Stomach smooth muscle (tissue), 2 donors: Measurements from ENCODE around the gene CAPN9.
A peak's percentile ranks its signal among the peaks of the same experiment; 100 is the strongest.
"Not testable (repeated sequence)": the region's sequence is repeated elsewhere in the genome, so short reads cannot be mapped to it uniquely, and the experiment has no call there.

ENCODE experiments used
- H3K27ac ChIP-seq: one replicate; pipeline ENCODE4 v1.7.0; 2013; ENCODE audit warnings: mild to moderate bottlenecking, low read length, inconsistent platforms
- H3K27me3 ChIP-seq, 2 donors: one replicate each; pipeline ENCODE4 v1.7.0; 2013; ENCODE audit warnings: low read length in 2 of 2; ENCODE audit not compliant: insufficient read depth in 2 of 2, control insufficient read depth in 1 of 2
- H3K36me3 ChIP-seq, 2 donors: one replicate each; pipeline ENCODE4 v1.7.0; 2013; ENCODE audit warnings: low read length in 2 of 2; ENCODE audit not compliant: control insufficient read depth in 2 of 2, insufficient read depth in 2 of 2
- H3K4me1 ChIP-seq: one replicate; pipeline ENCODE4 v1.7.0; 2013; ENCODE audit warnings: low read length; ENCODE audit not compliant: control insufficient read depth, insufficient read depth
- H3K4me3 ChIP-seq, 2 donors: one replicate each; pipeline ENCODE4 v1.7.0; 2013; ENCODE audit warnings: low read length in 2 of 2
- H3K9ac ChIP-seq, 2 donors: one replicate each; pipeline ENCODE4 v1.7.0; 2013; ENCODE audit warnings: low read length in 2 of 2, mild to moderate bottlenecking in 1 of 2
- H3K9me3 ChIP-seq, 2 donors: one replicate each; pipeline ENCODE4 v1.7.0; 2013; ENCODE audit warnings: low read length in 2 of 2; ENCODE audit not compliant: control insufficient read depth in 2 of 2
- donor health status: healthy.
- donor health status: Pancreatic carcinoma.

The CAPN9 gene

GRCh38 chr1:230713138-230713537, 34.0 kb upstream of the CAPN9 start:
- Histone ChIP-seq H3K4me3 (no peak overlapping the region), H3K4me1 (peaks cover 13% of the 10 kb centered on the region), H3K9me3 (no peaks in the 10 kb centered on the region), H3K27me3 (no peaks in the 10 kb centered on the region), H3K36me3 (no peaks in the 10 kb centered on the region), H3K27ac (no peak overlapping the region), H3K9ac (peak overlapping the region in 1 of 2 donors; percentile 21)

GRCh38 chr1:230713547-230713914, 33.7 kb upstream of the CAPN9 start:
- Histone ChIP-seq H3K27ac (no peak overlapping the region), H3K9me3 (no peaks in the 10 kb centered on the region), H3K9ac (peak overlapping the region; percentile 21 to 23), H3K36me3 (no peaks in the 10 kb centered on the region), H3K27me3 (no peaks in the 10 kb centered on the region), H3K4me3 (peak overlapping the region in 1 of 2 donors; percentile 58), H3K4me1 (peaks cover 13% of the 10 kb centered on the region)

- H3K4me1 ChIP-seq, result peaks cover 13% of the 10 kb centered on the region
- peak within 1 kb of the TSS; percentile 21 to 23 for H3K9ac ChIP-seq
- no peaks in the 10 kb centered on the region for H3K36me3 ChIP-seq
- no peak within 1 kb of the TSS for H3K27ac ChIP-seq
- H3K4me3 ChIP-seq, result peak within 1 kb of the TSS in 1 of 2 donors; percentile 58
- no peaks in the 10 kb centered on the region for H3K9me3 ChIP-seq
- H3K27me3 ChIP-seq, result no peaks in the 10 kb centered on the region
Measured at GRCh38 chr1:230713915-230714764, 33.0 kb upstream of the CAPN9 start, which contains the start of gene AGT. Gene AGT, minus strand, starts transcription at chr1:230714122. Its CDS starts 3,299 bp downstream, at chr1:230710823.

- Histone ChIP-seq H3K4me1 (peaks cover 13% of the 10 kb centered on the region), H3K27ac (no peak overlapping the region)
Measured at GRCh38 chr1:230715510-230715909, 31.7 kb upstream of the CAPN9 start.

GRCh38 chr1:230716453-230716852, 30.7 kb upstream of the CAPN9 start:
- H3K27ac ChIP-seq, H3K27me3 ChIP-seq, H3K9me3 ChIP-seq, H3K9ac ChIP-seq, H3K36me3 ChIP-seq, H3K4me3 ChIP-seq: not testable (repeated sequence)
- H3K4me1 ChIP-seq, result peaks cover 13% of the 10 kb centered on the region

More at GRCh38 chr1:230715510-230715909, 31.7 kb upstream of the CAPN9 start:
- Histone ChIP-seq H3K9ac (no peak overlapping the region), H3K9me3 (no peaks in the 10 kb centered on the region), H3K36me3 (no peaks in the 10 kb centered on the region), H3K27me3 (no peaks in the 10 kb centered on the region), H3K4me3 (no peak overlapping the region)

GRCh38 chr1:230717251-230717650, 29.9 kb upstream of the CAPN9 start:
- Histone ChIP-seq H3K9ac (no peak overlapping the region), H3K9me3 (no peaks in the 10 kb centered on the region), H3K36me3 (no peaks in the 10 kb centered on the region), H3K27me3 (no peaks in the 10 kb centered on the region), H3K4me1 (peaks cover 13% of the 10 kb centered on the region), H3K27ac (no peak overlapping the region), H3K4me3 (no peak overlapping the region)

- H3K27ac ChIP-seq, H3K9me3 ChIP-seq, H3K36me3 ChIP-seq, H3K4me3 ChIP-seq, H3K9ac ChIP-seq, H3K27me3 ChIP-seq, H3K4me1 ChIP-seq: not testable (repeated sequence)
Measured at GRCh38 chr1:230721849-230722522, 25.2 kb upstream of the CAPN9 start.

- no peak overlapping the region for H3K4me3 ChIP-seq
- no peak overlapping the region for H3K9ac ChIP-seq
- no peaks in the 10 kb centered on the region for H3K9me3 ChIP-seq
- H3K27me3 ChIP-seq, result no peaks in the 10 kb centered on the region
- H3K27ac ChIP-seq, result no peak overlapping the region
- H3K4me1 ChIP-seq, result no peaks in the 10 kb centered on the region
- no peaks in the 10 kb centered on the region for H3K36me3 ChIP-seq
Measured at GRCh38 chr1:230725256-230726012, 21.8 kb upstream of the CAPN9 start.

- Histone ChIP-seq H3K4me1 (no peaks in the 10 kb centered on the region), H3K27me3 (no peaks in the 10 kb centered on the region), H3K9ac (no peak overlapping the region), H3K36me3 (no peaks in the 10 kb centered on the region), H3K4me3 (no peak overlapping the region), H3K27ac (no peak overlapping the region), H3K9me3 (no peaks in the 10 kb centered on the region)
Measured at GRCh38 chr1:230728710-230729392, 18.3 kb upstream of the CAPN9 start.

GRCh38 chr1:230730977-230731376, 16.2 kb upstream of the CAPN9 start:
- no peak overlapping the region for H3K9ac ChIP-seq
- no peak overlapping the region for H3K27ac ChIP-seq
- H3K4me1 ChIP-seq, result no peaks in the 10 kb centered on the region
- H3K27me3 ChIP-seq, result no peaks in the 10 kb centered on the region
- H3K4me3 ChIP-seq, result no peak overlapping the region
- H3K36me3 ChIP-seq, result no peaks in the 10 kb centered on the region
- H3K9me3 ChIP-seq, result no peaks in the 10 kb centered on the region
